GM23338 (cell line): ENCODE results near the gene KRTAP5-6. TPM values are rescaled to one million over a fixed set of nuclear protein-coding genes. Genes with fewer than 3 reads are reported as not detected.

Experiments used
- ATAC-seq: fragments of 200-7000 bp; cut with Tn5 transposase; 3 replicates; pipeline ENCODE4 v1.9.1; 2020
- DNase-seq: peaks from one replicate; pipeline ENCODE4 v3.0.0-alpha.2; 2015; ENCODE audit warnings: low spot score
- H2AFZ ChIP-seq: fragments of 200-600 bp; sonication (generic); 2 replicates; pipeline ENCODE4 v1.8.0; 2016; ENCODE audit warnings: antibody characterized with exemption, mild to moderate bottlenecking, moderate library complexity
- H3F3A ChIP-seq: fragments of 200-600 bp; sonication (generic); replicated peaks from 2 replicates; pipeline ENCODE4 v1.8.0; 2017; ENCODE audit warnings: antibody characterized with exemption, mixed run types, low read depth
- H3K27ac ChIP-seq: fragments of 200-600 bp; sonication (generic); 2 replicates; pipeline ENCODE4 v1.6.1; 2016; ENCODE audit warnings: low read depth
- H3K27me3 ChIP-seq: fragments of 200-600 bp; sonication (generic); 2 replicates; pipeline ENCODE4 v1.8.0; 2016; ENCODE audit warnings: mild to moderate bottlenecking, mixed run types, moderate library complexity; ENCODE audit not compliant: insufficient read depth
- H3K36me3 ChIP-seq: fragments of 200-600 bp; sonication (generic); 2 replicates; pipeline ENCODE4 v1.8.0; 2016; ENCODE audit warnings: mild to moderate bottlenecking; ENCODE audit not compliant: insufficient read depth
- H3K4me1 ChIP-seq: fragments of 200-600 bp; sonication (generic); 2 replicates; pipeline ENCODE4 v1.8.0; 2016; ENCODE audit warnings: mild to moderate bottlenecking, moderate library complexity; ENCODE audit not compliant: insufficient read depth
- H3K4me2 ChIP-seq: fragments of 200-600 bp; sonication (generic); 2 replicates; pipeline ENCODE4 v1.7.1; 2017; ENCODE audit warnings: mixed run types
- H3K4me3 ChIP-seq: fragments of 200-600 bp; sonication (generic); 2 replicates; pipeline ENCODE4 v1.6.1; 2016; ENCODE audit warnings: mixed run types
- H3K79me2 ChIP-seq: fragments of 200-600 bp; sonication (generic); replicated peaks from 2 replicates; pipeline ENCODE4 v1.8.0; 2017; ENCODE audit warnings: mild to moderate bottlenecking; ENCODE audit not compliant: insufficient read depth
- H3K9me2 ChIP-seq: fragments of 200-600 bp; sonication (generic); 2 replicates; pipeline ENCODE4 v1.8.0; 2017; ENCODE audit not compliant: insufficient read depth
- H4K20me1 ChIP-seq: fragments of 200-600 bp; sonication (generic); replicated peaks from 2 replicates; pipeline ENCODE4 v1.8.0; 2017; ENCODE audit warnings: mild to moderate bottlenecking; ENCODE audit not compliant: insufficient read depth
- H3K27ac Mint-ChIP-seq: 2 replicates; pipeline ENCODE4 v1.8.0; 2020; ENCODE audit warnings: inconsistent platforms, mild to moderate bottlenecking, moderate library complexity, mixed read lengths
- H3K27me3 Mint-ChIP-seq: 3 replicates; pipeline ENCODE4 v1.8.0; 2022; ENCODE audit warnings: low read depth, mild to moderate bottlenecking, moderate library complexity, mixed read lengths, inconsistent platforms; ENCODE audit not compliant: insufficient read depth, poor library complexity
- H3K36me3 Mint-ChIP-seq: 3 replicates; pipeline ENCODE4 v1.8.0; 2021; ENCODE audit warnings: low read depth, mild to moderate bottlenecking, inconsistent platforms, moderate library complexity, mixed read lengths
- H3K4me1 Mint-ChIP-seq: 3 replicates; pipeline ENCODE4 v1.8.0; 2020; ENCODE audit warnings: mild to moderate bottlenecking, inconsistent platforms, mixed read lengths
- H3K4me3 Mint-ChIP-seq: 3 replicates; pipeline ENCODE4 v1.8.0; 2021; ENCODE audit warnings: moderate library complexity, mild to moderate bottlenecking, inconsistent platforms, mixed read lengths
- H3K9me3 Mint-ChIP-seq: 3 replicates; pipeline ENCODE4 v1.8.0; 2020; ENCODE audit warnings: moderate library complexity, mild to moderate bottlenecking, inconsistent platforms, mixed read lengths
- CREB1 ChIP-seq: fragments of 250-450 bp; sonication (Bioruptor Pico); IDR thresholded peaks from 2 replicates; pipeline ENCODE4 v1.5.0; 2020; ENCODE audit warnings: low read depth, mild to moderate bottlenecking, moderate library complexity
- CTCF ChIP-seq, 2 experiments: fragments of 200-600 bp in 1 of 2; sonication (generic) in 1 of 2; conservative IDR thresholded peaks; 2 replicates each; pipeline versions ENCODE4 v1.5.1 to v1.6.1; 2016 to 2017; ENCODE audit warnings: antibody characterized with exemption in 2 of 2, low read depth in 2 of 2, mild to moderate bottlenecking in 2 of 2, moderate library complexity in 1 of 2
- ETS1 ChIP-seq: IDR thresholded peaks from 2 replicates; pipeline ENCODE4 v1.6.1; 2016; ENCODE audit warnings: antibody characterized with exemption
- EZH2 ChIP-seq: fragments of 200-600 bp; sonication (generic); IDR thresholded peaks from one replicate; pipeline ENCODE4 v1.8.0; 2017; ENCODE audit warnings: antibody characterized with exemption, mild to moderate bottlenecking, low read depth; ENCODE audit not compliant: unreplicated experiment
- EZH2phosphoT487 ChIP-seq: fragments of 200-600 bp; sonication (generic); IDR thresholded peaks from one replicate; pipeline ENCODE4 v1.8.1; 2018; ENCODE audit warnings: antibody characterized with exemption; ENCODE audit not compliant: unreplicated experiment
- JUNB ChIP-seq: IDR thresholded peaks from one replicate; pipeline ENCODE4 v1.6.1; 2016; ENCODE audit warnings: antibody characterized with exemption; ENCODE audit not compliant: unreplicated experiment
- NANOG ChIP-seq: IDR thresholded peaks from 2 replicates; pipeline ENCODE4 v1.6.1; 2016; ENCODE audit warnings: antibody characterized with exemption, borderline replicate concordance
- POLR2AphosphoS5 ChIP-seq: IDR thresholded peaks from 2 replicates; pipeline ENCODE4 v1.6.1; 2016; ENCODE audit warnings: antibody characterized with exemption, low read depth
- STAT1 ChIP-seq: IDR thresholded peaks from one replicate; pipeline ENCODE4 v1.6.1; 2016; ENCODE audit warnings: antibody characterized with exemption; ENCODE audit not compliant: unreplicated experiment
- ZNF114 ChIP-seq: fragments of 250-450 bp; sonication (Bioruptor Pico); IDR thresholded peaks from 2 replicates; pipeline ENCODE4 v1.5.0; 2020; ENCODE audit warnings: mild to moderate bottlenecking, moderate library complexity
- ZNF331 ChIP-seq: fragments of 250-450 bp; sonication (Bioruptor Pico); IDR thresholded peaks from 2 replicates; pipeline ENCODE4 v1.5.0; 2020; ENCODE audit warnings: low read depth, mild to moderate bottlenecking, moderate library complexity
- ZNF462 ChIP-seq: fragments of 250-450 bp; sonication (Bioruptor Pico); IDR thresholded peaks from 2 replicates; pipeline ENCODE4 v1.5.0; 2020; ENCODE audit warnings: mild to moderate bottlenecking, moderate library complexity
- polyA plus RNA-seq: library from polyadenylated mRNA; unstranded; fragments of >200 nt; fragmentation: Nextera tagmentation; extraction: Ambion mirVana; gene quantifications from 2 replicates; pipeline ENCODE4 v1.2.1, GENCODE V29; 2016
- total RNA-seq: library from RNA; depleted of rRNA; stranded (reverse); fragments of >200 nt; shearing (Covaris generic); gene quantifications from 2 replicates; pipeline ENCODE4 v1.2.3, GENCODE V29; 2014
- TF ChIP-seq, protein P1 (sequence below): IDR thresholded peaks from one replicate; pipeline ENCODE4 v1.6.1; 2018; ENCODE audit warnings: antibody characterized with exemption; ENCODE audit not compliant: unreplicated experiment

Gene KRTAP5-6
- total and polyA plus RNA-seq, 2 experiments from 2014 or later: not detected

DNA sequence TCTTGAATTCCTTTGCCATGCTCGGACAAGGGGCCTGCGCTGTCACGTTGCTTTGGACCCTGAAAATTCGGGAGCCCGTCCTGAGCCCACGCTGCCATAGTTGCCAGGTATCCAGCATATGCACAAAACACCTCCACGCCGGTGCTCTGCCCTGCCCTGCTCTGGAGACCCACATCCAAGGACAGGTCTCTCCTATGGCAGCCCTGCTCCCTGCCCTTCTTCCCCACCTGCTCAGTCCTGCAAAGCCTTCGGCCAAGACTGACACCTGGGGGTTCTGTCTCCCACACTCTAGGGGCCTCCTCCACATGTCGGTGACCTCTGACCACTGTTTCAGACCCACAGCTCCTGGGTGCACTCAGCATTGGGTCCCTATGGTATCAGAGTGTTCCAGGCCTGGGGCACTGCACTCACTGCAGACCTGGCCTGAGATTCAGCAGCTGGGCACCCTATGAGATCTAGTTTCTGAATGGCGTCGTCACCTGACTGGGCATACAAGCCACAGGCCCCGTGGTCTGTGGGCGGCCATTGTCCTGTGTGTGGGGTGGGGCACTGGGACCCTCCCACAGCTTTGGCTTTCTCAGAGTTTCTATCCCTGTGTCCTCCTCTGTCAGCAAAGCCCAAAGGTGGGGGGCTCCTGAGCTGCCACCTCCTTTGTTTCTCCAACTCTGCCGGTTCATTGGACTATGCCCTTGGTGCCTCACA lies 2.0 kb upstream of the KRTAP5-6 start:
- Histone ChIP-seq H3K4me2 (no peak overlapping the region), H3K27me3 (no peaks in the 10 kb centered on the region), H3K4me1 (0 out of 2 replicates have a peak, but pooled peaks cover 6% of the 10 kb centered on the region), H2AFZ (no peak overlapping the region), H3K27ac (no peak overlapping the region), H4K20me1 (no peaks in the 10 kb centered on the region), H3K9me2 (no peaks in the 10 kb centered on the region), H3F3A (no peaks in the 10 kb centered on the region), H3K36me3 (no peaks in the 10 kb centered on the region), H3K4me3 (no peak overlapping the region), H3K79me2 (no peaks in the 10 kb centered on the region)
- H3K36me3 Mint-ChIP-seq: no peaks in the 10 kb centered on the region
- no peak for TF ChIP-seq JUNB
- TF ChIP-seq ETS1: no peak
- no peak for TF ChIP-seq ZNF331 (CRISPR knock-in tag)
- no peak for TF ChIP-seq CTCF (conservative IDR thresholded peaks at IDR 0.05; ENCODE audit: low read depth in 2 of 2)
- TF ChIP-seq ZNF462: no peak
- TF ChIP-seq, protein P1, sequence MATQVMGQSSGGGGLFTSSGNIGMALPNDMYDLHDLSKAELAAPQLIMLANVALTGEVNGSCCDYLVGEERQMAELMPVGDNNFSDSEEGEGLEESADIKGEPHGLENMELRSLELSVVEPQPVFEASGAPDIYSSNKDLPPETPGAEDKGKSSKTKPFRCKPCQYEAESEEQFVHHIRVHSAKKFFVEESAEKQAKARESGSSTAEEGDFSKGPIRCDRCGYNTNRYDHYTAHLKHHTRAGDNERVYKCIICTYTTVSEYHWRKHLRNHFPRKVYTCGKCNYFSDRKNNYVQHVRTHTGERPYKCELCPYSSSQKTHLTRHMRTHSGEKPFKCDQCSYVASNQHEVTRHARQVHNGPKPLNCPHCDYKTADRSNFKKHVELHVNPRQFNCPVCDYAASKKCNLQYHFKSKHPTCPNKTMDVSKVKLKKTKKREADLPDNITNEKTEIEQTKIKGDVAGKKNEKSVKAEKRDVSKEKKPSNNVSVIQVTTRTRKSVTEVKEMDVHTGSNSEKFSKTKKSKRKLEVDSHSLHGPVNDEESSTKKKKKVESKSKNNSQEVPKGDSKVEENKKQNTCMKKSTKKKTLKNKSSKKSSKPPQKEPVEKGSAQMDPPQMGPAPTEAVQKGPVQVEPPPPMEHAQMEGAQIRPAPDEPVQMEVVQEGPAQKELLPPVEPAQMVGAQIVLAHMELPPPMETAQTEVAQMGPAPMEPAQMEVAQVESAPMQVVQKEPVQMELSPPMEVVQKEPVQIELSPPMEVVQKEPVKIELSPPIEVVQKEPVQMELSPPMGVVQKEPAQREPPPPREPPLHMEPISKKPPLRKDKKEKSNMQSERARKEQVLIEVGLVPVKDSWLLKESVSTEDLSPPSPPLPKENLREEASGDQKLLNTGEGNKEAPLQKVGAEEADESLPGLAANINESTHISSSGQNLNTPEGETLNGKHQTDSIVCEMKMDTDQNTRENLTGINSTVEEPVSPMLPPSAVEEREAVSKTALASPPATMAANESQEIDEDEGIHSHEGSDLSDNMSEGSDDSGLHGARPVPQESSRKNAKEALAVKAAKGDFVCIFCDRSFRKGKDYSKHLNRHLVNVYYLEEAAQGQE: no peak
- TF ChIP-seq CREB1 (CRISPR knock-in tag): no peak
- no peak for TF ChIP-seq NANOG
- no peak for TF ChIP-seq STAT1
- no peak for TF ChIP-seq EZH2
- no peak for TF ChIP-seq ZNF114 (CRISPR knock-in tag)
- TF ChIP-seq POLR2AphosphoS5: no peak
- no peak for TF ChIP-seq EZH2phosphoT487
- no peaks in the 10 kb centered on the region; the same call in 2 of the 3 replicates for H3K9me3 Mint-ChIP-seq
- peaks cover 5% of the 10 kb centered on the region; the same call in 2 of the 3 replicates for H3K4me1 Mint-ChIP-seq
- no peak overlapping the region for H3K27ac Mint-ChIP-seq
- ATAC-seq: no peak
- peaks cover 18% of the 10 kb centered on the region for H3K27me3 Mint-ChIP-seq
- no peak overlapping the region for H3K4me3 Mint-ChIP-seq
- DNase-seq: no peak
